ENCODE results near the gene ALOXE3.

ALOXE3 gene

GRCh38 chr17:8142158-8142886 lies 24.0 kb upstream of the ALOXE3 start:
- no peak for DNase-seq (ENCODE audit: low read depth in 2 of 2)

- DNase-seq (ENCODE audit: low read depth in 2 of 2), result no peak
Measured at GRCh38 chr17:8141741-8142140, 23.4 kb upstream of the ALOXE3 start.

- DNase-seq (ENCODE audit: low read depth in 2 of 2), result no peak
Measured at GRCh38 chr17:8141045-8141444, 22.7 kb upstream of the ALOXE3 start.

- no peak for DNase-seq (ENCODE audit: low read depth in 2 of 2)
Measured at GRCh38 chr17:8140065-8141029, 22.0 kb upstream of the ALOXE3 start.

GRCh38 chr17:8138672-8139371 lies 20.5 kb upstream of the ALOXE3 start:
- peak; percentile 96 to 97 for DNase-seq (ENCODE audit: low read depth in 2 of 2)

- DNase-seq (ENCODE audit: low read depth in 2 of 2), result no peak
Measured at GRCh38 chr17:8138374-8138671, 20.0 kb upstream of the ALOXE3 start.

- no peak for DNase-seq (ENCODE audit: low read depth in 2 of 2)
Measured at GRCh38 chr17:8137645-8138373, 19.5 kb upstream of the ALOXE3 start.

GRCh38 chr17:8133941-8134340 lies 15.6 kb upstream of the ALOXE3 start:
- no peak for DNase-seq (ENCODE audit: low read depth in 2 of 2)

GRCh38 chr17:8133399-8133798 lies 15.1 kb upstream of the ALOXE3 start:
- DNase-seq (ENCODE audit: low read depth in 2 of 2), result no peak

- no peak for DNase-seq (ENCODE audit: low read depth in 2 of 2)
Measured at GRCh38 chr17:8131844-8132441, 13.6 kb upstream of the ALOXE3 start.

- no peak for DNase-seq (ENCODE audit: low read depth in 2 of 2)
Measured at GRCh38 chr17:8128125-8128784, 9.9 kb upstream of the ALOXE3 start.

GRCh38 chr17:8126491-8127066 lies 8.3 kb upstream of the ALOXE3 start:
- DNase-seq (ENCODE audit: low read depth in 2 of 2), result no peak

GRCh38 chr17:8125947-8126490 lies 7.7 kb upstream of the ALOXE3 start:
- DNase-seq (ENCODE audit: low read depth in 2 of 2), result no peak

- DNase-seq (ENCODE audit: low read depth in 2 of 2), result peak in 1 of 2 experiments; percentile 48
Measured at GRCh38 chr17:8125154-8125946, 7.0 kb upstream of the ALOXE3 start.

- DNase-seq (ENCODE audit: low read depth in 2 of 2), result no peak
Measured at GRCh38 chr17:8124350-8125153, 6.2 kb upstream of the ALOXE3 start.

- no peak for DNase-seq (ENCODE audit: low read depth in 2 of 2)
Measured at GRCh38 chr17:8123695-8124349, 5.5 kb upstream of the ALOXE3 start, which contains the start of gene HES7. TSS of gene HES7 (minus strand) at chr17:8124106. CDS start at chr17:8124084, 22 bp downstream.

GRCh38 chr17:8122924-8123694 lies 4.8 kb upstream of the ALOXE3 start:
- no peak for DNase-seq (ENCODE audit: low read depth in 2 of 2)

Measured in fibroblast of skin of left biceps (primary cell).